Neural progenitor cell (in vitro differentiated cells): ENCODE measurements around the gene MARK3. TPM values are rescaled to one million over a fixed set of nuclear protein-coding genes. Genes with fewer than 3 reads are reported as not detected.

Source experiments
- DNase-seq: peaks from one replicate; pipeline ENCODE4 v3.0.0-alpha.2; 2016; ENCODE audit warnings: low spot score
- H2AFZ ChIP-seq: fragments of 200-600 bp; sonication (generic); replicated peaks from 2 replicates; pipeline ENCODE4 v1.6.1; 2016; ENCODE audit warnings: antibody characterized with exemption
- H3F3A ChIP-seq: fragments of 200-600 bp; sonication (generic); 2 replicates; pipeline ENCODE4 v1.6.1; 2016; ENCODE audit warnings: antibody characterized with exemption, low read depth
- H3K27ac ChIP-seq: fragments of 200-600 bp; sonication (generic); 2 replicates; pipeline ENCODE4 v1.5.1; 2016; ENCODE audit warnings: mild to moderate bottlenecking
- H3K27me3 ChIP-seq: fragments of 200-600 bp; sonication (generic); 2 replicates; pipeline ENCODE4 v1.6.1; 2016; ENCODE audit warnings: mild to moderate bottlenecking, moderate library complexity
- H3K36me3 ChIP-seq: fragments of 200-600 bp; sonication (generic); 2 replicates; pipeline ENCODE4 v1.5.1; 2016
- H3K4me1 ChIP-seq: fragments of 200-600 bp; sonication (generic); 2 replicates; pipeline ENCODE4 v1.6.1; 2016; ENCODE audit warnings: mixed run types
- H3K4me2 ChIP-seq: fragments of 200-600 bp; sonication (generic); 2 replicates; pipeline ENCODE4 v1.6.1; 2016
- H3K4me3 ChIP-seq: fragments of 200-600 bp; sonication (generic); 2 replicates; pipeline ENCODE4 v1.5.1; 2016
- H3K79me2 ChIP-seq: fragments of 200-600 bp; sonication (generic); 2 replicates; pipeline ENCODE4 v1.6.1; 2016; ENCODE audit warnings: low read depth
- H3K9ac ChIP-seq: fragments of 200-600 bp; sonication (generic); 2 replicates; pipeline ENCODE4 v1.6.1; 2016
- H3K9me3 ChIP-seq: fragments of 200-600 bp; sonication (generic); 2 replicates; pipeline ENCODE4 v1.5.1; 2016; ENCODE audit warnings: low read depth
- H4K20me1 ChIP-seq: fragments of 200-600 bp; sonication (generic); 2 replicates; pipeline ENCODE4 v1.6.1; 2016; ENCODE audit warnings: low read depth
- H3K27ac Mint-ChIP-seq: 3 replicates; pipeline ENCODE4 v1.8.0; 2021; ENCODE audit warnings: mixed read lengths
- H3K27me3 Mint-ChIP-seq: 2 replicates; pipeline ENCODE4 v1.8.0; 2022; ENCODE audit warnings: low read depth, mild to moderate bottlenecking, inconsistent platforms, moderate library complexity, mixed read lengths; ENCODE audit not compliant: insufficient read depth
- H3K36me3 Mint-ChIP-seq: 3 replicates; pipeline ENCODE4 v1.8.0; 2021; ENCODE audit warnings: mixed read lengths
- H3K4me1 Mint-ChIP-seq: 3 replicates; pipeline ENCODE4 v1.8.0; 2021; ENCODE audit warnings: mixed read lengths
- H3K4me3 Mint-ChIP-seq: 3 replicates; pipeline ENCODE4 v1.8.0; 2021; ENCODE audit warnings: mild to moderate bottlenecking, moderate library complexity, mixed read lengths
- H3K9me3 Mint-ChIP-seq: 3 replicates; pipeline ENCODE4 v1.8.0; 2020; ENCODE audit warnings: mixed read lengths
- EZH2 ChIP-seq: fragments of 200-600 bp; sonication (generic); IDR thresholded peaks from 2 replicates; pipeline ENCODE4 v1.6.1; 2017; ENCODE audit warnings: antibody characterized with exemption, mild to moderate bottlenecking, moderate library complexity
- EZH2phosphoT487 ChIP-seq: fragments of 200-600 bp; sonication (generic); IDR thresholded peaks from 2 replicates; pipeline ENCODE4 v1.6.1; 2017; ENCODE audit warnings: antibody characterized with exemption
- total RNA-seq: library from RNA; depleted of rRNA; stranded (reverse); fragments of >200 nt; gene quantifications from 2 replicates; pipeline ENCODE4 v1.2.3, GENCODE V29; 2015; ENCODE audit warnings: low replicate concordance
- TF ChIP-seq, protein P1 (sequence below): fragments of 200-600 bp; sonication (generic); IDR thresholded peaks from 2 replicates; pipeline ENCODE4 v1.5.1; 2017; ENCODE audit warnings: antibody characterized with exemption, mild to moderate bottlenecking

Gene MARK3
- total RNA-seq, 1 donor from 2014 or later, result 80.7 TPM

GRCh38 chr14:103463149-103463548, 77.9 kb downstream of the MARK3 start:
- Mint-ChIP-seq H3K4me3 (no peak overlapping the region), H3K36me3 (peaks cover 30% of the 10 kb centered on the region), H3K27ac (no peak overlapping the region), H3K4me1 (peaks cover 2% of the 10 kb centered on the region), H3K9me3 (no peaks in the 10 kb centered on the region), H3K27me3 (peaks cover 4% of the 10 kb centered on the region)
- Histone ChIP-seq H4K20me1 (peaks cover 2% of the 10 kb centered on the region), H3K27ac (no peak overlapping the region), H2AFZ (no peak overlapping the region), H3K4me2 (no peak overlapping the region), H3K4me3 (no peak overlapping the region), H3K27me3 (no peaks in the 10 kb centered on the region), H3F3A (peaks cover 5% of the 10 kb centered on the region), H3K9ac (no peak overlapping the region), H3K36me3 (peaks cover 8% of the 10 kb centered on the region), H3K4me1 (no peaks in the 10 kb centered on the region), H3K9me3 (no peaks in the 10 kb centered on the region), H3K79me2 (no peaks in the 10 kb centered on the region)
- DNase-seq, result no peak
- TF ChIP-seq EZH2 (no peak), EZH2phosphoT487 (no peak)
- TF ChIP-seq, protein P1, sequence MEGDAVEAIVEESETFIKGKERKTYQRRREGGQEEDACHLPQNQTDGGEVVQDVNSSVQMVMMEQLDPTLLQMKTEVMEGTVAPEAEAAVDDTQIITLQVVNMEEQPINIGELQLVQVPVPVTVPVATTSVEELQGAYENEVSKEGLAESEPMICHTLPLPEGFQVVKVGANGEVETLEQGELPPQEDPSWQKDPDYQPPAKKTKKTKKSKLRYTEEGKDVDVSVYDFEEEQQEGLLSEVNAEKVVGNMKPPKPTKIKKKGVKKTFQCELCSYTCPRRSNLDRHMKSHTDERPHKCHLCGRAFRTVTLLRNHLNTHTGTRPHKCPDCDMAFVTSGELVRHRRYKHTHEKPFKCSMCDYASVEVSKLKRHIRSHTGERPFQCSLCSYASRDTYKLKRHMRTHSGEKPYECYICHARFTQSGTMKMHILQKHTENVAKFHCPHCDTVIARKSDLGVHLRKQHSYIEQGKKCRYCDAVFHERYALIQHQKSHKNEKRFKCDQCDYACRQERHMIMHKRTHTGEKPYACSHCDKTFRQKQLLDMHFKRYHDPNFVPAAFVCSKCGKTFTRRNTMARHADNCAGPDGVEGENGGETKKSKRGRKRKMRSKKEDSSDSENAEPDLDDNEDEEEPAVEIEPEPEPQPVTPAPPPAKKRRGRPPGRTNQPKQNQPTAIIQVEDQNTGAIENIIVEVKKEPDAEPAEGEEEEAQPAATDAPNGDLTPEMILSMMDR, result no peak

DNA sequence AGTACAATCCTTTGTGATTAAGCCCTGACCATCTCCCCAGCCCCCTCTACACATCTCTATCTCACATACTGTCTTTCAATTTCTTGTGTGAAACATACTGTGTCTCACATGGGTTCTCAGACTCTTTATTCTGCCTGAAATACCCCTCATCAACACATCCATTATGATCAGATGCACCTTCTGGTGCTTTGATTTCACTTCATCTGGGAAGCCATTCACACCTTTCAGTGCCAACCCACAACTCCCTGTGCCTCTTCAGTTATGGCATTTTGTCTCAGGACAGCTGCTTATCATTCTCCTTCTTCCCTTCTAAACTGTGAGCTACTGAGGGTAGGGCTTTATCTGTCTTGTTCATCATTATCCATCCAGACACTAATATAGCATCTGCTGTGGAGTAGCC, 78.6 kb downstream of the MARK3 start:
- no peak overlapping the region for H3K27ac Mint-ChIP-seq
- Histone ChIP-seq H3K9me3 (no peaks in the 10 kb centered on the region), H3K4me2 (no peak overlapping the region), H4K20me1 (peaks cover 2% of the 10 kb centered on the region), H3K79me2 (no peaks in the 10 kb centered on the region), H3K9ac (no peak overlapping the region), H3K36me3 (peaks cover 8% of the 10 kb centered on the region), H3K27ac (no peak overlapping the region), H2AFZ (no peak overlapping the region), H3K27me3 (no peaks in the 10 kb centered on the region), H3K4me1 (no peaks in the 10 kb centered on the region), H3K4me3 (no peak overlapping the region), H3F3A (peaks cover 5% of the 10 kb centered on the region)
- no peak for DNase-seq
- H3K4me3 Mint-ChIP-seq, result no peak overlapping the region
- H3K27me3 Mint-ChIP-seq, result peaks cover 4% of the 10 kb centered on the region
- peaks cover 30% of the 10 kb centered on the region for H3K36me3 Mint-ChIP-seq
- peaks cover 2% of the 10 kb centered on the region for H3K4me1 Mint-ChIP-seq
- TF ChIP-seq EZH2 (no peak), EZH2phosphoT487 (no peak)
- TF ChIP-seq, protein P1, result no peak
- H3K9me3 Mint-ChIP-seq, result no peaks in the 10 kb centered on the region

GRCh38 chr14:103472939-103473338, 87.7 kb downstream of the MARK3 start:
- H3K27ac ChIP-seq, result no peak overlapping the region
- no peak overlapping the region for H3K27ac Mint-ChIP-seq
- no peak for TF ChIP-seq EZH2

GRCh38 chr14:103474893-103475292, 89.7 kb downstream of the MARK3 start:
- no peaks in the 10 kb centered on the region for H3K27me3 ChIP-seq
- H3K4me1 ChIP-seq, result no peaks in the 10 kb centered on the region
- no peaks in the 10 kb centered on the region for H3K4me1 Mint-ChIP-seq
- no peak overlapping the region for H3K4me2 ChIP-seq
- TF ChIP-seq, protein P1, result no peak
- no peak for TF ChIP-seq EZH2
- TF ChIP-seq EZH2phosphoT487, result no peak
- peaks cover 2% of the 10 kb centered on the region for H3K27me3 Mint-ChIP-seq
- no peak overlapping the region for H3K9ac ChIP-seq
- peaks cover 43% of the 10 kb centered on the region for H3K36me3 Mint-ChIP-seq
- no peak overlapping the region for H3K4me3 Mint-ChIP-seq
- H3K36me3 ChIP-seq, result peaks cover 6% of the 10 kb centered on the region
- DNase-seq, result no peak
- H3K9me3 Mint-ChIP-seq, result no peaks in the 10 kb centered on the region
- H3K4me3 ChIP-seq, result no peak overlapping the region
- H4K20me1 ChIP-seq, result no peaks in the 10 kb centered on the region
- H3K9me3 ChIP-seq, result no peaks in the 10 kb centered on the region
- H3K27ac Mint-ChIP-seq, result no peak overlapping the region
- no peaks in the 10 kb centered on the region for H3K79me2 ChIP-seq
- H3F3A ChIP-seq, result no peaks in the 10 kb centered on the region
- no peak overlapping the region for H2AFZ ChIP-seq
- no peak overlapping the region for H3K27ac ChIP-seq

More at GRCh38 chr14:103472939-103473338, 87.7 kb downstream of the MARK3 start:
- Histone ChIP-seq H3K9me3 (no peaks in the 10 kb centered on the region), H2AFZ (no peak overlapping the region), H3K4me1 (no peaks in the 10 kb centered on the region), H3K27me3 (no peaks in the 10 kb centered on the region), H3K4me2 (no peak overlapping the region), H3K9ac (no peak overlapping the region), H3K79me2 (no peaks in the 10 kb centered on the region), H4K20me1 (no peaks in the 10 kb centered on the region), H3K4me3 (no peak overlapping the region), H3F3A (no peaks in the 10 kb centered on the region), H3K36me3 (peaks cover 6% of the 10 kb centered on the region)
- no peak for DNase-seq
- H3K27me3 Mint-ChIP-seq, result peaks cover 2% of the 10 kb centered on the region
- H3K4me3 Mint-ChIP-seq, result no peak overlapping the region
- H3K9me3 Mint-ChIP-seq, result no peaks in the 10 kb centered on the region
- peaks cover 39% of the 10 kb centered on the region for H3K36me3 Mint-ChIP-seq
- H3K4me1 Mint-ChIP-seq, result no peaks in the 10 kb centered on the region
